AG04450 (cell line): ENCODE results near the gene ZMAT3. TPM values are rescaled to one million over a fixed set of nuclear protein-coding genes. Genes with fewer than 3 reads are reported as not detected.
"Not testable (repeated sequence)": the region's sequence is repeated elsewhere in the genome, so short reads cannot be mapped to it uniquely, and the experiment has no call there.

ENCODE experiments used
- CTCF ChIA-PET: fragments of 300-600, 350-600 bp; formaldehyde crosslinking; extraction: SDS; loops from one replicate; lab custom pipeline; 2022; ENCODE audit warnings: antibody characterized with exemption, inconsistent platforms; lab: Charles Lee
- POLR2A ChIA-PET: fragments of 350-600 bp; formaldehyde crosslinking; extraction: SDS; loops from one replicate; lab custom pipeline; 2021; ENCODE audit warnings: antibody characterized with exemption, inconsistent platforms; lab: Yijun Ruan, JAX
- DNase-seq: peaks from one replicate; pipeline ENCODE4 v3.0.0-alpha.2; 2011; ENCODE audit warnings: low read depth, low spot score
- H3K27ac ChIP-seq: one replicate; pipeline ENCODE4 v1.5.1; 2012; ENCODE audit warnings: low read depth, low read length, control low read depth
- H3K27me3 ChIP-seq: one replicate; pipeline ENCODE4 v1.6.0; 2012; ENCODE audit warnings: low read length; ENCODE audit not compliant: control insufficient read depth, insufficient read depth
- H3K4me3 ChIP-seq: 2 replicates; pipeline ENCODE4 v1.5.1; 2011; ENCODE audit warnings: mild to moderate bottlenecking, low read depth, low read length, control low read depth
- H3K9me3 ChIP-seq: 2 replicates; pipeline ENCODE4 v1.5.1; 2012; ENCODE audit warnings: low read length; ENCODE audit not compliant: control insufficient read depth, insufficient read depth
- polyA plus RNA-seq: library from polyadenylated mRNA; depleted of rRNA; stranded (reverse); fragments of >200 nt; gene quantifications from 2 replicates; pipeline ENCODE4 v1.2.3, GENCODE V29; 2011
- TF ChIP-seq, protein P1 (sequence below): IDR thresholded peaks from 2 replicates; pipeline ENCODE4 v1.5.1; 2011; ENCODE audit warnings: low read depth, low read length, control low read depth, inconsistent platforms

Gene ZMAT3
- polyA plus RNA-seq, 1 experiment, result 51.9 TPM

DNA sequence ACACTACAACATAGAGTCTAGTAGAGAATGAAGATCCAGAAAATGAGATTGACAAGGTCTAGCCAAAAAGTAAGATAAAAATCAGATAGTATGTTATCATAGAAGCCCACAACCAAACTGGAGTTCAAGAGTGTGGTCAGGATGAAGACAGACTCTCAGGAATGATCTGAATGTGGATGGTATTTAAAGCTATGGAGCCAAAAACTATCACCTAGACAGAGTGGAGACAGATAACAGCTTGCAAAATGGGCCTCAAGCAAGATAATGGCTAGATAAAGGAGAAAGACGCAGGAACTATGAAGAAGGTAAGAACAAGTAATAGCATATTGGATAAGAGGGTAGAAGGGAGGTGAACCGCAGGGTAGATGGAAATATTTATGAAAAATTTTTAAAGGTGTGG, 35.4 kb downstream of the ZMAT3 start:
- Histone ChIP-seq H3K27me3 (no peaks in the 10 kb centered on the region), H3K9me3 (peaks cover 16% of the 10 kb centered on the region; the same call in 1 of the 2 replicates), H3K27ac (no peak overlapping the region), H3K4me3 (no peak overlapping the region)
- no peak for DNase-seq
- TF ChIP-seq, protein P1, sequence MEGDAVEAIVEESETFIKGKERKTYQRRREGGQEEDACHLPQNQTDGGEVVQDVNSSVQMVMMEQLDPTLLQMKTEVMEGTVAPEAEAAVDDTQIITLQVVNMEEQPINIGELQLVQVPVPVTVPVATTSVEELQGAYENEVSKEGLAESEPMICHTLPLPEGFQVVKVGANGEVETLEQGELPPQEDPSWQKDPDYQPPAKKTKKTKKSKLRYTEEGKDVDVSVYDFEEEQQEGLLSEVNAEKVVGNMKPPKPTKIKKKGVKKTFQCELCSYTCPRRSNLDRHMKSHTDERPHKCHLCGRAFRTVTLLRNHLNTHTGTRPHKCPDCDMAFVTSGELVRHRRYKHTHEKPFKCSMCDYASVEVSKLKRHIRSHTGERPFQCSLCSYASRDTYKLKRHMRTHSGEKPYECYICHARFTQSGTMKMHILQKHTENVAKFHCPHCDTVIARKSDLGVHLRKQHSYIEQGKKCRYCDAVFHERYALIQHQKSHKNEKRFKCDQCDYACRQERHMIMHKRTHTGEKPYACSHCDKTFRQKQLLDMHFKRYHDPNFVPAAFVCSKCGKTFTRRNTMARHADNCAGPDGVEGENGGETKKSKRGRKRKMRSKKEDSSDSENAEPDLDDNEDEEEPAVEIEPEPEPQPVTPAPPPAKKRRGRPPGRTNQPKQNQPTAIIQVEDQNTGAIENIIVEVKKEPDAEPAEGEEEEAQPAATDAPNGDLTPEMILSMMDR, result no peak
- CTCF ChIA-PET, result interaction anchor here (1.0 kb wide), 1 partner anchor 280 kb away, joined by 4 read pairs; no protein-coding TSS in a partner anchor
- POLR2A ChIA-PET, result no interaction called here

DNA sequence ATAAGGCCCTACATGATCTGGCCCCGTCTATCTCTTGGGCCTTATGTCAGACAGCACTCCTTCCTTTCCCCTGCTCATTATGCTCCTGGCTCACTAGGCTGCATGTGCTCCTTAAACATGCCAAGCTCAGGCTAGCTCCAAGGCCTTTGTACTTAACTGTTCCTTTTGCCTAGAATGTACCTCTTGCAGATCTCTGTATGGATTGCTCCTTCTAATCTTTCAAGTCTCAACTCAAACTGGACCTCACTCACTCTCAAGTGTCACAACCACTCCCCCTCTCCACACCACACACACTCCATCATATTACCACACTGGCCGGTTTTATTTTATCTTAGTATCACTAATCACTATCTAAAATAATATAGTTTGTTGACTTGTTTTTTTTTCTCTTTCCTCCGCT, 36.4 kb downstream of the ZMAT3 start:
- peaks cover 16% of the 10 kb centered on the region; the same call in 1 of the 2 replicates for H3K9me3 ChIP-seq
- ChIA-PET CTCF (no interaction called here), POLR2A (no interaction called here)
- no peak overlapping the region for H3K27ac ChIP-seq
- no peaks in the 10 kb centered on the region for H3K27me3 ChIP-seq
- no peak for DNase-seq
- H3K4me3 ChIP-seq, result no peak overlapping the region
- TF ChIP-seq, protein P1, result no peak

DNA sequence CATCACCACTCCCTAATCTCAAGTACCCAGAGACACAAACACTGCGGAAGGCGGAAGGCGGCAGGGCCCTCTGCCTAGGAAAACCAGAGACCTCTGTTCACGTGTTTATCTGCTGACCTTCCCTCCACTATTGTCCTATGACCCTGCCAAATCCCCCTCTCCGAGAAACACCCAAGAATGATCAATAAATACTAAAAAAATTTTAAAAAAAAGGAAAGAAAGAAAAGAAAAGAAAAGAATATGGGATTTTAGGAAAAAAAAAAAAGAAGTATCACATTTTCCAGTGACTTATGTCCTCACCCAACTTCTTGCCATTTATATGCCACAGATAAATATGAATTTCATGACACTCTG, 38.3 kb downstream of the ZMAT3 start:
- POLR2A ChIA-PET, H3K27me3 ChIP-seq, DNase-seq, H3K4me3 ChIP-seq, H3K27ac ChIP-seq: not testable (repeated sequence)
- peaks cover 16% of the 10 kb centered on the region; the same call in 1 of the 2 replicates for H3K9me3 ChIP-seq
- CTCF ChIA-PET, result interaction anchor here (1.4 kb wide), 1 partner anchor 17 kb away, joined by 3 read pairs; no protein-coding TSS in a partner anchor

DNA sequence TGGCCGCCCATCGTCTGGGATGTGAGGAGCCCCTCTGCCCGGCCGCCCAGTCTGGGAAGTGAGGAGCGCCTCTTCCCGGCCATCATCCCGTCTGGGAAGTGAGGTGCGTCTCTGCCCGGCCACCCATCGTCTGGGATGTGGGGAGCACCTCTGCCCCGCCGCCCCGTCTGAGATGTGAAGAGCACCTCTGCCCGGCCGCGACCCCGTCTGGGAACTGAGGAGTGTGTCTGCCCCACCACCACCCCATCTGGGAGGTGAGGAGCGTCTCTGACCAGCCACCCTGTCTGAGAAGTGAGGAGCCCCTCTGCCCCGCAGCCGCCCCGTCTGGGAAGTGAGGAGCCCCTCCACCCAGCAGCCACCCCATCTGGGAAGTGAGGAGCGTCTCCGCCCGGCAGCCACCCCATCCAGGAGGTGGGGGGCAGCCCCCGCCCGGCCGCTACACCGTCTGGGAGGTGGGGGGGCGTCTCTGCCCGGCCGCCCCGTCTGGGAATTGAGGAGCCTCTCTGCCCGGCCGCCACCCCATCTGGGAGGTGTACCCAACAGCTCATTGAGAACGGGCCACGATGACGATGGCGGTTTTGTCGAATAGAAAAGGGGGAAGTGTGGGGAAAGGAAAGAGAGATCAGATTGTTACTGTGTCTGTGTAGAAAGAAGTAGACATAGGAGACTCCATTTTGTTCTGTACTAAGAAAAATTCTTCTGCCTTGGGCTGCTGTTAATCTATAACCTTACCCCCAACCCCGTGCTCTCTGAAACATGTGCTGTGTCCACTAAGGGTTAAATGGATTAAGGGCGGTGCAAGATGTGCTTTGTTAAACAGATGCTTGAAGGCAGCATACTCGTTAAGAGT, 38.9 kb downstream of the ZMAT3 start:
- peaks cover 16% of the 10 kb centered on the region; the same call in 1 of the 2 replicates for H3K9me3 ChIP-seq
- DNase-seq, H3K27ac ChIP-seq, CTCF ChIA-PET, H3K4me3 ChIP-seq, H3K27me3 ChIP-seq, POLR2A ChIA-PET: not testable (repeated sequence)

DNA sequence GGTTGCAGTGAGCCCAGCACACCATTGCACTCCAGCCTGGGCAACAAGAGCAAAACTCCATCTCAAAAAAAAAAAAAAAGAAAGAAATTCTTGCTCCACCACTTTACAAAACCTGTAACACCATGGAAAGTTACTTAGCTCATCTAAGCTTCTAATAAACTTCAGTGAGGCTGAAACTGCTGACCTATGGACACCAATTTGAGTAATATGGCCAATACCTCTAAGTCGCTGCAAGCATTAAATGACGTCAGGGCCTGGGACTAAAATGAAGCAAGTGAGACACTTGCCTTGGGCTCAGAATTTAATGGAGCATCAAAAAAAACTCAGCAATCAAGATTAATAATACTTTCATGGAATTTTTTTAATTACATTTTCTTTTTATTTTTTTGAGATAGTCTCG, 42.5 kb downstream of the ZMAT3 start:
- Histone ChIP-seq H3K27ac (no peak overlapping the region), H3K4me3 (no peak overlapping the region), H3K27me3 (no peaks in the 10 kb centered on the region), H3K9me3 (peaks cover 10% of the 10 kb centered on the region; the same call in 1 of the 2 replicates)
- TF ChIP-seq, protein P1, result no peak
- DNase-seq, result no peak
- POLR2A ChIA-PET, result no interaction called here
- CTCF ChIA-PET, result interaction anchor here (0.6 to 6.0 kb wide), 4 partner anchors 10 to 584 kb away, joined by 3 to 43 read pairs (median 18); no protein-coding TSS in a partner anchor

DNA sequence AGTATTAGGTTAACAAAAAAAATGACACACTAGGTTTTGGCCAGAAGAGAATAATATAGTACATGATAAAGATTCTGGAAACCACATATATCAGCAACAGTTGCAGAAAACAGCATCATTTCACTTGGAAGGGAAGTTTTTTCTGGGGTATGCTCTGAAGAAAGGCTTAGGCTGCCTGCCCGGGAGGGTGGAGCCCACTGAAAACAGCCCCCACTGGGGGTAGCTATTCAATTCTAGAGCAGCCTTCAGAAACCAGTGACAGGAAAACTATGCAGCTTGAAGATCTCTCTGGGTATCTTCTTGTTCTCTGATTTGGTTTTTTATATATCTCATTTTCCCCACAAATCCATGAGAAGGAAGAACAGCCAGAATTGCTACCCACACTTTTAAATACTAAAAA, 43.2 kb downstream of the ZMAT3 start:
- H3K27ac ChIP-seq, result no peak overlapping the region
- no peaks in the 10 kb centered on the region for H3K27me3 ChIP-seq
- no peak for DNase-seq
- H3K4me3 ChIP-seq, result no peak overlapping the region
- TF ChIP-seq, protein P1, result no peak
- H3K9me3 ChIP-seq, result peaks cover 10% of the 10 kb centered on the region; the same call in 1 of the 2 replicates
- CTCF ChIA-PET, result interaction anchor here (1.0 to 6.0 kb wide), 7 partner anchors 9 to 296 kb away, joined by 3 to 43 read pairs (median 4); no protein-coding TSS in a partner anchor
- POLR2A ChIA-PET, result no interaction called here
